Measurements from ENCODE around the gene SSRP1. TPM values are rescaled to one million over a fixed set of nuclear protein-coding genes. Genes with fewer than 3 reads are reported as not detected.

Gene SSRP1
- total RNA-seq, 1 experiment from 2014 or later, result 290 TPM

DNA sequence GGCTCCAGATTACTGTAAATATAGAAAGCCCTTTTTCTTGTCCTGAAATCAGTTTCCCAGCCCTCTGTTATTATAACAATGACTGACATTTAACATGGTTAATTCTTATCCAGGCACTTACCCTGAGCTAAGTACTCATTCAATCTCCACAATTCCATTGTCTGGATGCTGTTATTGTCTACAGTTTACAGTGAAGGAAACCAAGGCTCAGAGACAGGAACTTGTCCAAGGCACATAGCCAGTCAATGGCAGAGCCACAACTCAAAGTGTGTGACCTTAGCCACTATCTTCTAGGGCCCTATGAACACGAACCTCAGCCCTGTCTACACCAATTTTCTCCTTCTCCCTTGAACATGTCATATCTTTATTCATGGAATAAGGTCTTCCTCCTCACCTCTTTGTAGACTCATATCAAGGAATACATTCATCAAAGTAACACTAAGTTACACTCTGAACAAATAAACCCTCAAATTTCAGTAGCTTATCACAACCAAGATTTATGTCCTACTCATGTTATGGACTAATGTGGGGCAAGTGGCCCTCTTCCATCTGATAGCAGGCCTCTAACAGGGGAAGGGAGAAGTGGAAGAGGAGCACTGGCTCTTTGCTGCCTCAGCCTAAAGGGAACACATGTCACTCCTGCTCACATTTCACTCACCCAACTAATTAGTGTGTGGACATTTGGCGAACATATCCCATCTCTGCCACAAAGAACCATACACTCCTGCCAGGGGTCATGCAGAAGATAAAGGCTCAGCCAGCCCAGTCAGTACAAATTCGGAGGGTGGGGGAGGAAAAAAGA, 59.3 kb downstream of the SSRP1 start:
- no TSS peak for BruUV-seq (replicated peaks)
- Histone ChIP-seq H3K4me2 (0 out of 2 replicates have a peak overlapping the region, but pooled peaks have one; percentile 83), H3K4me1 (replicated peaks; ENCODE audit: insufficient read depth) (peaks cover 38% of the 10 kb centered on the region), H4K20me1 (ENCODE audit: insufficient read depth) (no peaks in the 10 kb centered on the region), H3F3A (ENCODE audit: insufficient read depth, low read depth) (peaks cover 18% of the 10 kb centered on the region), H3K4me3 (no peak overlapping the region), H3K9me3 (ENCODE audit: insufficient read depth, low read depth) (no peaks in the 10 kb centered on the region), H3K9me2 (ENCODE audit: insufficient read depth) (peaks cover 7% of the 10 kb centered on the region; the same call in 1 of the 2 replicates), H3K27me3 (ENCODE audit: insufficient read depth, low read depth) (no peaks in the 10 kb centered on the region), H3K27ac (no peak overlapping the region), H2AFZ (no peak overlapping the region), H3K36me3 (ENCODE audit: low read depth) (no peaks in the 10 kb centered on the region), H3K79me2 (ENCODE audit: low read depth) (no peaks in the 10 kb centered on the region)
- TF ChIP-seq, protein P1, sequence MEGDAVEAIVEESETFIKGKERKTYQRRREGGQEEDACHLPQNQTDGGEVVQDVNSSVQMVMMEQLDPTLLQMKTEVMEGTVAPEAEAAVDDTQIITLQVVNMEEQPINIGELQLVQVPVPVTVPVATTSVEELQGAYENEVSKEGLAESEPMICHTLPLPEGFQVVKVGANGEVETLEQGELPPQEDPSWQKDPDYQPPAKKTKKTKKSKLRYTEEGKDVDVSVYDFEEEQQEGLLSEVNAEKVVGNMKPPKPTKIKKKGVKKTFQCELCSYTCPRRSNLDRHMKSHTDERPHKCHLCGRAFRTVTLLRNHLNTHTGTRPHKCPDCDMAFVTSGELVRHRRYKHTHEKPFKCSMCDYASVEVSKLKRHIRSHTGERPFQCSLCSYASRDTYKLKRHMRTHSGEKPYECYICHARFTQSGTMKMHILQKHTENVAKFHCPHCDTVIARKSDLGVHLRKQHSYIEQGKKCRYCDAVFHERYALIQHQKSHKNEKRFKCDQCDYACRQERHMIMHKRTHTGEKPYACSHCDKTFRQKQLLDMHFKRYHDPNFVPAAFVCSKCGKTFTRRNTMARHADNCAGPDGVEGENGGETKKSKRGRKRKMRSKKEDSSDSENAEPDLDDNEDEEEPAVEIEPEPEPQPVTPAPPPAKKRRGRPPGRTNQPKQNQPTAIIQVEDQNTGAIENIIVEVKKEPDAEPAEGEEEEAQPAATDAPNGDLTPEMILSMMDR (conservative IDR thresholded peaks at IDR 0.05), result no peak
- TF ChIP-seq EZH2 (IDR thresholded peaks at IDR 0.05; ENCODE audit: low read depth), result no peak
- intact Hi-C loops (cut with micrococcal nuclease; ENCODE audit: unreplicated experiment), result no loop called here
- peak in 1 of 2 experiments; percentile 24 for DNase-seq
- CTCF ChIA-PET, result no interaction called here
- POLR2A ChIA-PET (ENCODE audit: unreplicated experiment), result no interaction called here

Other genes starting within 250 kb of the SSRP1 start
- not detected in 2 replicates for gene LRRC55, start 153.9 kb downstream of the SSRP1 start, total RNA-seq (2021)
- gene APLNR, start 98.6 kb downstream of the SSRP1 start, total RNA-seq (2021), result not detected in 2 replicates
- gene TNKS1BP1, start 10.9 kb downstream of the SSRP1 start, total RNA-seq (2021), result 181 and 218 TPM in 2 replicates
- not detected in 2 replicates for gene P2RX3, start 2.5 kb upstream of the SSRP1 start, total RNA-seq (2021)
- gene PRG3, start 45.3 kb upstream of the SSRP1 start, total RNA-seq (2021), result not detected in 2 replicates
- gene PRG2, start 54.8 kb upstream of the SSRP1 start, total RNA-seq (2021), result not detected in 2 replicates
- 35.7 and 41.3 TPM in 2 replicates for gene SLC43A3, start 91.2 kb upstream of the SSRP1 start, total RNA-seq (2021)
- gene RTN4RL2, start 124.6 kb upstream of the SSRP1 start, total RNA-seq (2021), result 3.4 and 4.6 TPM in 2 replicates
- 3.2 and 4.0 TPM in 2 replicates for gene SLC43A1, start 179.8 kb upstream of the SSRP1 start, total RNA-seq (2021)
- gene TIMM10, start 194.9 kb upstream of the SSRP1 start, total RNA-seq (2021), result 90.2 and 94.7 TPM in 2 replicates
- gene SMTNL1, start 201.7 kb upstream of the SSRP1 start, total RNA-seq (2021), result not detected in 2 replicates
- 121 and 122 TPM in 2 replicates for gene UBE2L6, start 231.8 kb upstream of the SSRP1 start, total RNA-seq (2021)